ENCODE results near the gene TOMM20. TPM values are rescaled to one million over a fixed set of nuclear protein-coding genes. Genes with fewer than 3 reads are reported as not detected.

Gene TOMM20
- total RNA-seq, 1 experiment from 2014 or later = 197 TPM

- Histone ChIP-seq H2BK12ac (ENCODE audit: insufficient read length, low read depth, low read length) (no peak overlapping the region), H2BK15ac (ENCODE audit: low read depth, low read length) (no peak overlapping the region), H3K27me3 (ENCODE audit: insufficient read depth, low read length) (no peaks in the 10 kb centered on the region), H3K79me2 (ENCODE audit: insufficient read depth, low read length) (no peaks in the 10 kb centered on the region), H3K56ac (ENCODE audit: insufficient read length, low read depth, low read length) (no peak overlapping the region), H4K8ac (replicated peaks; ENCODE audit: insufficient read length, low read depth, low read length) (no peak overlapping the region), H3K4ac (ENCODE audit: low read depth, low read length) (no peak overlapping the region), H3K14ac (ENCODE audit: insufficient read depth, low read length) (no peak overlapping the region), H3K23me2 (ENCODE audit: insufficient read length, low read depth, low read length, poor library complexity, severe bottlenecking) (no peaks in the 10 kb centered on the region), H2BK20ac (ENCODE audit: low read depth, low read length, poor library complexity, severe bottlenecking) (no peak overlapping the region), H3K9ac (ENCODE audit: extremely low read depth, insufficient read length, low read length) (no peak overlapping the region), H2AFZ (ENCODE audit: low read length) (no peak overlapping the region), H3K79me1 (ENCODE audit: insufficient read depth, low read depth, low read length, poor library complexity, severe bottlenecking) (no peaks in the 10 kb centered on the region), H4K5ac (ENCODE audit: insufficient read length, low read depth, low read length) (no peak overlapping the region), H3K9me3 (ENCODE audit: control insufficient read depth, low read depth, low read length) (no peaks in the 10 kb centered on the region), H3K4me2 (ENCODE audit: insufficient read depth, insufficient read length, low read length) (no peak overlapping the region), H3K4me1 (ENCODE audit: insufficient read depth, low read length) (no peaks in the 10 kb centered on the region), H4K20me1 (ENCODE audit: control insufficient read depth, insufficient read depth, insufficient read length) (no peaks in the 10 kb centered on the region), H3K27ac (ENCODE audit: insufficient read length, low read depth, low read length) (no peak overlapping the region), H3K18ac (ENCODE audit: insufficient read length, low read depth, low read length) (no peak overlapping the region), H2BK5ac (ENCODE audit: insufficient read length, low read length) (no peak overlapping the region), H2BK120ac (ENCODE audit: low read depth, low read length, poor library complexity, severe bottlenecking) (no peak overlapping the region), H3T11ph (ENCODE audit: low read length) (no peak overlapping the region), H3K23ac (ENCODE audit: insufficient read length, low read depth, low read length) (no peak overlapping the region), H2AK5ac (ENCODE audit: insufficient read length, low read length) (no peak overlapping the region), H4K91ac (ENCODE audit: insufficient read length, low read depth, low read length) (no peak overlapping the region)
- Mint-ChIP-seq H3K4me1 (peaks cover 6 to 9% of the 10 kb centered on the region in 2 experiments), H3K36me3 (ENCODE audit: insufficient read depth in 1 of 3, low read depth in 3 of 3) (no peaks in the 10 kb centered on the region), H3K27ac (peak overlapping the region in 1 of 3 experiments; percentile 12; a peak in 1 of 7 replicates), H3K9me3 (no peaks in the 10 kb centered on the region), H3K27me3 (ENCODE audit: low read depth) (no peaks in the 10 kb centered on the region), H3K4me3 (no peak overlapping the region)
- DNase-seq = no peak
- WGBS (ENCODE audit: extremely low coverage, insufficient read length, low lambda C conversion rate) = no CpG with 5 or more reads among the region's 8 CpGs
- TF ChIP-seq, protein P1, sequence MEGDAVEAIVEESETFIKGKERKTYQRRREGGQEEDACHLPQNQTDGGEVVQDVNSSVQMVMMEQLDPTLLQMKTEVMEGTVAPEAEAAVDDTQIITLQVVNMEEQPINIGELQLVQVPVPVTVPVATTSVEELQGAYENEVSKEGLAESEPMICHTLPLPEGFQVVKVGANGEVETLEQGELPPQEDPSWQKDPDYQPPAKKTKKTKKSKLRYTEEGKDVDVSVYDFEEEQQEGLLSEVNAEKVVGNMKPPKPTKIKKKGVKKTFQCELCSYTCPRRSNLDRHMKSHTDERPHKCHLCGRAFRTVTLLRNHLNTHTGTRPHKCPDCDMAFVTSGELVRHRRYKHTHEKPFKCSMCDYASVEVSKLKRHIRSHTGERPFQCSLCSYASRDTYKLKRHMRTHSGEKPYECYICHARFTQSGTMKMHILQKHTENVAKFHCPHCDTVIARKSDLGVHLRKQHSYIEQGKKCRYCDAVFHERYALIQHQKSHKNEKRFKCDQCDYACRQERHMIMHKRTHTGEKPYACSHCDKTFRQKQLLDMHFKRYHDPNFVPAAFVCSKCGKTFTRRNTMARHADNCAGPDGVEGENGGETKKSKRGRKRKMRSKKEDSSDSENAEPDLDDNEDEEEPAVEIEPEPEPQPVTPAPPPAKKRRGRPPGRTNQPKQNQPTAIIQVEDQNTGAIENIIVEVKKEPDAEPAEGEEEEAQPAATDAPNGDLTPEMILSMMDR (conservative IDR thresholded peaks at IDR 0.05) = no peak
Measured at GRCh38 chr1:235075777-235076308, 52.8 kb downstream of the TOMM20 start.

Data from H9 (cell line).